HepG2 (cell line): ENCODE measurements around the gene UBE2N. TPM values are rescaled to one million over a fixed set of nuclear protein-coding genes. Genes with fewer than 3 reads are reported as not detected.

Experiments
- HNRNPK ChIP-seq: fragments of 200-400 bp; formaldehyde crosslinking; IDR thresholded peaks from 2 replicates; pipeline ENCODE4 v1.6.1; 2018; ENCODE audit warnings: low read length, low read depth, moderate library complexity, mild to moderate bottlenecking; ENCODE audit not compliant: poor library complexity, severe bottlenecking
- IRF9 ChIP-seq: sonication (generic); formaldehyde crosslinking; IDR thresholded peaks from 2 replicates; pipeline ENCODE4 v1.8.0; 2022; ENCODE audit warnings: missing genetic modification reagents, mild to moderate bottlenecking, borderline replicate concordance
- NFKBIZ ChIP-seq: IDR thresholded peaks from 2 replicates; pipeline ENCODE4 v1.6.1; 2018; ENCODE audit warnings: missing genetic modification reagents, missing compliant biosample characterization
- PHF8 ChIP-seq: sonication (generic); formaldehyde crosslinking; IDR thresholded peaks from 2 replicates; pipeline ENCODE4 v1.5.0; 2020; ENCODE audit warnings: missing genetic modification reagents
- SIN3A ChIP-seq: IDR thresholded peaks from 2 replicates; pipeline ENCODE4 v1.6.1; 2011; ENCODE audit warnings: low read depth, mild to moderate bottlenecking, control low read depth, low read length, borderline replicate concordance
- SNAI1 ChIP-seq: sonication (generic); formaldehyde crosslinking; IDR thresholded peaks from 2 replicates; pipeline ENCODE4 v1.5.0; 2020; ENCODE audit warnings: mild to moderate bottlenecking, missing genetic modification reagents, borderline replicate concordance
- TAF1 ChIP-seq: sonication (generic); formaldehyde crosslinking; IDR thresholded peaks from 2 replicates; pipeline ENCODE4 v1.4.0; 2020; ENCODE audit warnings: missing genetic modification reagents
- TMF1 ChIP-seq: sonication (generic); formaldehyde crosslinking; IDR thresholded peaks from 2 replicates; pipeline ENCODE4 v1.8.1; 2022; ENCODE audit warnings: low read depth, missing genetic modification reagents
- ZBTB20 ChIP-seq: sonication (generic); formaldehyde crosslinking; IDR thresholded peaks from 2 replicates; pipeline ENCODE4 v1.8.1; 2023; ENCODE audit warnings: missing genetic modification reagents, low read depth, mild to moderate bottlenecking, borderline replicate concordance
- ZBTB37 ChIP-seq: sonication (generic); formaldehyde crosslinking; IDR thresholded peaks from 2 replicates; pipeline ENCODE4 v1.4.0; 2020; ENCODE audit warnings: mild to moderate bottlenecking, missing genetic modification reagents
- ZGPAT ChIP-seq: IDR thresholded peaks from 2 replicates; pipeline ENCODE4 v1.6.1; 2016; ENCODE audit warnings: mild to moderate bottlenecking
- ZHX2 ChIP-seq, 2 experiments: sonication (generic) in 1 of 2; formaldehyde crosslinking in 1 of 2; IDR thresholded peaks; 2 replicates each; pipeline versions ENCODE4 v1.6.1 to v1.9.0; 2014 to 2022; ENCODE audit warnings: antibody characterized with exemption in 1 of 2, borderline replicate concordance in 1 of 2, inconsistent platforms in 1 of 2, low read depth in 1 of 2, missing genetic modification reagents in 1 of 2
- ZIK1 ChIP-seq: sonication (generic); formaldehyde crosslinking; IDR thresholded peaks from 2 replicates; pipeline ENCODE4 v1.5.0; 2020; ENCODE audit warnings: mild to moderate bottlenecking, low read depth, missing genetic modification reagents, borderline replicate concordance
- ZNF570 ChIP-seq: sonication (generic); formaldehyde crosslinking; IDR thresholded peaks from 2 replicates; pipeline ENCODE4 v1.4.0; 2020; ENCODE audit warnings: mild to moderate bottlenecking, missing genetic modification reagents, borderline replicate concordance
- ZNF761 ChIP-seq: sonication (generic); formaldehyde crosslinking; conservative IDR thresholded peaks from 2 replicates; pipeline ENCODE4 v1.4.0; 2020; ENCODE audit warnings: mild to moderate bottlenecking, missing genetic modification reagents
- polyA plus RNA-seq, 8 experiments: library from polyadenylated mRNA; depleted of rRNA in 3 of 8; stranded (reverse) in 7 of 8; unstranded in 1 of 8; fragments of >200 nt; fragmentation: Illumina TruSeq in 4 of 8; extraction: Trizol in 4 of 8; gene quantifications; 2 replicates each; pipeline versions ENCODE4 v1.2.1 to v1.2.3, GENCODE V29; 2011 to 2016; ENCODE audit warnings: low read depth in 4 of 8, missing spikeins in 1 of 8, mixed read lengths in 1 of 8; ENCODE audit not compliant: insufficient read depth in 1 of 8
- total RNA-seq, 5 experiments: library from RNA; depleted of rRNA; stranded (reverse); fragments of >200 nt; fragmentation: Illumina TruSeq; extraction: Trizol; gene quantifications; 2 replicates each; pipeline ENCODE4 v1.2.3, GENCODE V29; 2016; ENCODE audit warnings: low read depth in 1 of 5
- TF ChIP-seq, protein P1 (sequence below): sonication (generic); formaldehyde crosslinking; IDR thresholded peaks from 2 replicates; pipeline ENCODE4 v1.5.0; 2020; ENCODE audit warnings: mild to moderate bottlenecking, missing genetic modification reagents, moderate library complexity

The UBE2N gene
- total and polyA plus RNA-seq, 2 of the 13 experiments (the other 11 are each of a cell fraction or from before 2014, with no cell fraction given) = 188 to 197 TPM

- TF ChIP-seq ZNF761 (CRISPR knock-in tag) (no peak), SNAI1 (CRISPR knock-in tag) (0 out of 2 replicates have a peak, but pooled peaks have one; percentile 31), IRF9 (CRISPR knock-in tag) (no peak), ZBTB37 (CRISPR knock-in tag) (no peak), HNRNPK (peak; percentile 23), PHF8 (CRISPR knock-in tag) (peak; percentile 12; the same call in 1 of the 2 replicates), ZHX2 (IDR thresholded peaks at IDR 0.05; ENCODE audit: low read depth) (no peak), ZHX2 (CRISPR knock-in tag; IDR thresholded peaks at IDR 0.05; ENCODE audit: borderline replicate concordance) (no peak), ZBTB20 (no peak), ZIK1 (CRISPR knock-in tag) (no peak), NFKBIZ (no peak), ZNF570 (CRISPR knock-in tag) (no peak), ZGPAT (CRISPR knock-in tag) (no peak), TMF1 (CRISPR knock-in tag) (0 out of 2 replicates have a peak, but pooled peaks have one; percentile 21), SIN3A (peak; percentile 28; the same call in 1 of the 2 replicates), TAF1 (CRISPR knock-in tag) (no peak)
- TF ChIP-seq, protein P1, sequence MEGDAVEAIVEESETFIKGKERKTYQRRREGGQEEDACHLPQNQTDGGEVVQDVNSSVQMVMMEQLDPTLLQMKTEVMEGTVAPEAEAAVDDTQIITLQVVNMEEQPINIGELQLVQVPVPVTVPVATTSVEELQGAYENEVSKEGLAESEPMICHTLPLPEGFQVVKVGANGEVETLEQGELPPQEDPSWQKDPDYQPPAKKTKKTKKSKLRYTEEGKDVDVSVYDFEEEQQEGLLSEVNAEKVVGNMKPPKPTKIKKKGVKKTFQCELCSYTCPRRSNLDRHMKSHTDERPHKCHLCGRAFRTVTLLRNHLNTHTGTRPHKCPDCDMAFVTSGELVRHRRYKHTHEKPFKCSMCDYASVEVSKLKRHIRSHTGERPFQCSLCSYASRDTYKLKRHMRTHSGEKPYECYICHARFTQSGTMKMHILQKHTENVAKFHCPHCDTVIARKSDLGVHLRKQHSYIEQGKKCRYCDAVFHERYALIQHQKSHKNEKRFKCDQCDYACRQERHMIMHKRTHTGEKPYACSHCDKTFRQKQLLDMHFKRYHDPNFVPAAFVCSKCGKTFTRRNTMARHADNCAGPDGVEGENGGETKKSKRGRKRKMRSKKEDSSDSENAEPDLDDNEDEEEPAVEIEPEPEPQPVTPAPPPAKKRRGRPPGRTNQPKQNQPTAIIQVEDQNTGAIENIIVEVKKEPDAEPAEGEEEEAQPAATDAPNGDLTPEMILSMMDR (CRISPR knock-in tag) = no peak
Observed at GRCh38 chr12:93441081-93441616, 598 bp downstream of the UBE2N start (continued).
